ENCODE results near the gene NEK10. TPM values are rescaled to one million over a fixed set of nuclear protein-coding genes. Genes with fewer than 3 reads are reported as not detected.

NEK10 gene
- total and polyA plus RNA-seq, 2 donors (not counting 3 experiments of a cell fraction or from before 2014, with no cell fraction given): 0.32 to 5.0 TPM

GRCh38 chr3:27380433-27381357, 11.5 kb upstream of the NEK10 start:
- no peaks in the 10 kb centered on the region for H3K9me1 ChIP-seq (replicated peaks; ENCODE audit: control insufficient read depth, extremely low read depth, insufficient read depth, low read length)
- H2AFZ ChIP-seq (ENCODE audit: low read depth, low read length): no peak overlapping the region
- CTCF ChIA-PET: interaction anchor here (1.0 to 4.7 kb wide), 5 partner anchors 11 to 301 kb away, joined by 3 to 15 read pairs (median 3); partner anchors contain the start of gene NEK10
- no peaks in the 10 kb centered on the region for H3K27me3 ChIP-seq (ENCODE audit: control insufficient read depth in 2 of 2, insufficient read depth in 2 of 2, low read length in 2 of 2)
- H3K4me3 ChIP-seq (replicated peaks in 1 of 3; ENCODE audit: insufficient read depth in 1 of 3, low read depth in 1 of 3, low read length in 3 of 3): no peak overlapping the region
- FAIRE-seq: no peak
- POLR2A ChIA-PET: no interaction called here
- no peaks in the 10 kb centered on the region for H4K20me1 ChIP-seq (replicated peaks; ENCODE audit: control insufficient read depth, extremely low read depth, insufficient read depth, low read length)
- H3K9me3 ChIP-seq (replicated peaks; ENCODE audit: control insufficient read depth, insufficient read depth, low read length): no peaks in the 10 kb centered on the region
- TF ChIP-seq POLR2A (IDR thresholded peaks at IDR 0.05; ENCODE audit: low read depth, low read length): no peak
- no peak for TF ChIP-seq FOS (IDR thresholded peaks at IDR 0.05; ENCODE audit: borderline replicate concordance, insufficient read depth, low read length)
- no peak for TF ChIP-seq MYC (IDR thresholded peaks at IDR 0.05; ENCODE audit: low read depth, low read length)
- no peak for TF ChIP-seq MAX (IDR thresholded peaks at IDR 0.05; ENCODE audit: insufficient read depth, insufficient read length)
- no peak for TF ChIP-seq POLR2AphosphoS5 (IDR thresholded peaks at IDR 0.05; ENCODE audit: insufficient read depth, low read depth, low read length)
- TF ChIP-seq GATA2 (IDR thresholded peaks at IDR 0.05; ENCODE audit: insufficient read depth, insufficient read length, low read depth, low read length): no peak
- no peak for TF ChIP-seq JUN (IDR thresholded peaks at IDR 0.05; ENCODE audit: borderline replicate concordance, insufficient read depth, insufficient read length, low read depth)
- TF ChIP-seq EZH2 (IDR thresholded peaks at IDR 0.05; ENCODE audit: borderline replicate concordance, low read depth, low read length, severe bottlenecking): no peak
- TF ChIP-seq CTCF (IDR thresholded peaks at IDR 0.05; ENCODE audit: extremely low read depth in 1 of 2, insufficient read depth in 1 of 2, low read depth in 1 of 2, low read length in 2 of 2): no peak
- no peak overlapping the region for H3K4me2 ChIP-seq (ENCODE audit: insufficient read depth, low read length)
- no peaks in the 10 kb centered on the region for H3K79me2 ChIP-seq (ENCODE audit: control insufficient read depth, insufficient read depth, low read length)
- dilution Hi-C loops (cut with MboI; ENCODE audit: extremely low pct_ligation_motif_present, low sequenced_read_pairs) (no loop called here), intact Hi-C loops (cut with micrococcal nuclease) (loop anchor here (2.0 kb wide), 1 partner anchor 20 kb away; no protein-coding TSS in a partner anchor)
- peaks cover 2 to 24% of the 10 kb centered on the region in 2 experiments for H3K36me3 ChIP-seq (ENCODE audit: control insufficient read depth in 2 of 2, extremely low read depth in 1 of 2, insufficient read depth in 2 of 2, low read length in 2 of 2)
- no TSS peak for BruUV-seq (replicated peaks)
- H3K4me1 ChIP-seq (ENCODE audit: control insufficient read depth, extremely low read depth, insufficient read depth, low read length): peaks cover 7% of the 10 kb centered on the region
- no peak overlapping the region for H3K27ac ChIP-seq (ENCODE audit: insufficient read depth, low read depth, low read length)
- DNase-seq (ENCODE audit: low read depth, low spot score): peak; percentile 74
- no peak overlapping the region for H3K9ac ChIP-seq (replicated peaks; ENCODE audit: extremely low read depth, insufficient read depth, low read length)
